Measurements from ENCODE around the gene ZNF423.

The ZNF423 gene

GRCh38 chr16:49528060-49528865 is 327.6 kb downstream of the ZNF423 start:
- H3K36me3 ChIP-seq (ENCODE audit: control insufficient read depth, insufficient read depth, low read length), result no peaks in the 10 kb centered on the region
- no peak for TF ChIP-seq CTCF (IDR thresholded peaks at IDR 0.05; ENCODE audit: insufficient read depth, low read length, poor library complexity, severe bottlenecking)
- H3K4me3 ChIP-seq (replicated peaks; ENCODE audit: low read depth, low read length), result no peak overlapping the region; the same call in 1 of the 2 replicates
- no peaks in the 10 kb centered on the region for H3K27me3 ChIP-seq (replicated peaks; ENCODE audit: control insufficient read depth, insufficient read depth, low read length)
- DNase-seq (ENCODE audit: extremely low read depth, insufficient read length), result no peak

- Histone ChIP-seq H3K36me3 (ENCODE audit: control insufficient read depth, insufficient read depth, low read length) (no peaks in the 10 kb centered on the region), H3K4me3 (replicated peaks; ENCODE audit: low read depth, low read length) (no peak overlapping the region), H3K27me3 (replicated peaks; ENCODE audit: control insufficient read depth, insufficient read depth, low read length) (no peaks in the 10 kb centered on the region)
- DNase-seq (ENCODE audit: extremely low read depth, insufficient read length), result no peak
- TF ChIP-seq CTCF (IDR thresholded peaks at IDR 0.05; ENCODE audit: insufficient read depth, low read length, poor library complexity, severe bottlenecking), result no peak
Observed at GRCh38 chr16:49527611-49528010, 328.3 kb downstream of the ZNF423 start.

- Histone ChIP-seq H3K36me3 (ENCODE audit: control insufficient read depth, insufficient read depth, low read length) (no peaks in the 10 kb centered on the region), H3K27me3 (replicated peaks; ENCODE audit: control insufficient read depth, insufficient read depth, low read length) (no peaks in the 10 kb centered on the region), H3K4me3 (replicated peaks; ENCODE audit: low read depth, low read length) (no peak overlapping the region)
- no peak for TF ChIP-seq CTCF (IDR thresholded peaks at IDR 0.05; ENCODE audit: insufficient read depth, low read length, poor library complexity, severe bottlenecking)
- no peak for DNase-seq (ENCODE audit: extremely low read depth, insufficient read length)
Observed at GRCh38 chr16:49526860-49527365, 329.0 kb downstream of the ZNF423 start.

GRCh38 chr16:49524947-49525315 is 331.0 kb downstream of the ZNF423 start:
- no peaks in the 10 kb centered on the region for H3K36me3 ChIP-seq (ENCODE audit: control insufficient read depth, insufficient read depth, low read length)
- DNase-seq (ENCODE audit: extremely low read depth, insufficient read length), result no peak
- no peaks in the 10 kb centered on the region for H3K27me3 ChIP-seq (replicated peaks; ENCODE audit: control insufficient read depth, insufficient read depth, low read length)
- no peak overlapping the region for H3K4me3 ChIP-seq (replicated peaks; ENCODE audit: low read depth, low read length)
- TF ChIP-seq CTCF (IDR thresholded peaks at IDR 0.05; ENCODE audit: insufficient read depth, low read length, poor library complexity, severe bottlenecking), result no peak

- TF ChIP-seq CTCF (IDR thresholded peaks at IDR 0.05; ENCODE audit: insufficient read depth, low read length, poor library complexity, severe bottlenecking), result no peak
- H3K27me3 ChIP-seq (replicated peaks; ENCODE audit: control insufficient read depth, insufficient read depth, low read length), result no peaks in the 10 kb centered on the region
- H3K4me3 ChIP-seq (replicated peaks; ENCODE audit: low read depth, low read length), result no peak overlapping the region
- DNase-seq (ENCODE audit: extremely low read depth, insufficient read length), result no peak
- H3K36me3 ChIP-seq (ENCODE audit: control insufficient read depth, insufficient read depth, low read length), result no peaks in the 10 kb centered on the region
Observed at GRCh38 chr16:49524216-49524946, 331.5 kb downstream of the ZNF423 start.
